Stimulated activated CD8-positive, alpha-beta memory T cell treated with anti-CD3 and anti-CD28 coated beads, Interleukin-15, amount 100 ng/mL, for 48 hours (primary cell): Measurements from ENCODE around the gene HAPLN2.
"Not testable (repeated sequence)": the region's sequence is repeated elsewhere in the genome, so short reads cannot be mapped to it uniquely, and the experiment has no call there.

ENCODE experiments used
- DNase-seq, 2 donors: peaks; one replicate each; pipeline ENCODE4 v3.0.0-alpha.2; 2020; ENCODE audit warnings: low read depth in 2 of 2

Gene HAPLN2

DNA sequence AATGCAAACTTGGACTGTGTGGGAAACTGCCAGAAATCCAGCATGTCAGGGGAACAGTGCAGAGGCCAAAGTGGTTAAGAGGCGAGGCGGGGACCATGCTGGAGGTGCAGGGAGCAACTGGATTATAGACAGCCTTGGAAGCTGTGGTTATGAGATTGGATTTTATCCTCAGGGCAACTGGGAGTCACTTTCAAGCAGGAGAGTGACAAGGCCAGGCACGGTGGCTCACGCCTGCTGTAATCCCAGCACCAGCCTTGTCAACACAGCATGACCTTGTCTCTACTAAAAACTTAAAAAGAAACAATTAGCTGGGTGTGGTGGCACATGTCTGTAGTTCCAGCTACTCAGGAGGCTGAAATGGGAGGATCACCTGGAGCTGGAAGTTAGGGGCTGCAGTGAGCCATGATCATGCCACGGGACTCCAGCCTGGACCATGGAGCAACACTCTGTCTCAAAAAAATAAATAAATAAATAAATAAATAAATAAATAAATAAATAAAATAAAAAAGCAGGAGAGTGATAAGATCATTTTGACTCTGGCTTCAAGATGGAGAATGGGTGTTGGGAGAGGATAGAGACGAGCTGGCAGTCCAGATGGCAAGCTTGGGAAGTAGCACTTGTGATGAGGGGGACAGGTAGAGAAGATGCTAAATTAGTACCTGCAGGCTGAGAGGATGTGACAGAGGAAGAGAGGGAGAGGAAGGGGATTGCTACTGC lies 3.5 kb downstream of the HAPLN2 start:
- DNase-seq, result no peak

DNA sequence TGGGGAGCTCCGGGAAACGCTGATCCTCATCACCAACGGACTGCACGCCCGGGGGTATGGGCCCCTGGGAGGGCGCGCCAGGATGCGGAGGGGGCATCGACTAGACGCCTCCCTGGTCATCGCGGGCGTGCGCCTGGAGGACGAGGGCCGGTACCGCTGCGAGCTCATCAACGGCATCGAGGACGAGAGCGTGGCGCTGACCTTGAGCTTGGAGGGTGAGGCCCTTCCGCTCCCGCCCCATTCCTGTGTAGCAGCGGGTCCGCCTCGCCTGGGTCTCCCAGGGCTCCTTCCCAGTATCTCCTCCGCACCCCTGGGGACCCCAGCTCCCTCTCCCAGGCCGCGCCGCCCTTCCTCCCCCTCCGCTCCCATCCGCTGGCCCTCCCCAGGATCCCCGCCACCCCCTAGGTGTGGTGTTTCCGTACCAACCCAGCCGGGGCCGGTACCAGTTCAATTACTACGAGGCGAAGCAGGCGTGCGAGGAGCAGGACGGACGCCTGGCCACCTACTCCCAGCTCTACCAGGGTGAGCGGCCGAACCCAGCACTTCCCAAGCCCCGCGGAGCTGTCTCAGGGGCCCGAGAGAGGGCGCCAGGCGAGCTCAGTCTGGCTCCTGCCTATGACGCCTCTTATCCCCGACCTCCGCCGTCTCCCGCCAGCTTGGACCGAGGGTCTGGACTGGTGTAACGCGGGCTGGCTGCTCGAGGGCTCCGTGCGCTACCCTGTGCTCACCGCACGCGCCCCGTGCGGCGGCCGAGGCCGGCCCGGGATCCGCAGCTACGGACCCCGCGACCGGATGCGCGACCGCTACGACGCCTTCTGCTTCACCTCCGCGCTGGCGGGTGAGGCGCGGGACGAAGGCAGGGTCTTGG lies 5.0 kb downstream of the HAPLN2 start:
- DNase-seq, result no peak

DNA sequence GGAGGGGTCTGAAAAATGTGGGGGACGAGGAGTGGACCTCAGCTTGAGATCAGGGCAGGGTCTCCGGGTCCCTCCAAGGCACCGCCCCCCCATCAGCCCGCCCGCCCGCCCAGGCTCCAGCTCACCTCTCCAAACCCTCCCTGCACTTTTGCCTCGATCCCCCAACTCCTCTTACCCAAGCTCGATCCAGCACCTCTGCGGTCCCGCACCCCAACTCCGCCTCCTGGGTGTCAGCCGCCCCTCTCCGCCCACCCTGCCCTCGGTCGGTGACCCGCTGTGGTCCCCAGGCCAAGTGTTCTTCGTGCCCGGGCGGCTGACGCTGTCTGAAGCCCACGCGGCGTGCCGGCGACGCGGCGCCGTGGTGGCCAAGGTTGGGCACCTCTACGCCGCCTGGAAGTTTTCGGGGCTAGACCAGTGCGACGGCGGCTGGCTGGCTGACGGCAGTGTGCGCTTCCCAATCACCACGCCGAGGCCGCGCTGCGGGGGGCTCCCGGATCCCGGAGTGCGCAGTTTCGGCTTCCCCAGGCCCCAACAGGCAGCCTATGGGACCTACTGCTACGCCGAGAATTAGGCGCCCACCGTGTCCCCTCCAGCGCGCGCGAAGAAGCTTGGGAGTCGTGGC lies 5.7 kb downstream of the HAPLN2 start:
- no peak for DNase-seq

DNA sequence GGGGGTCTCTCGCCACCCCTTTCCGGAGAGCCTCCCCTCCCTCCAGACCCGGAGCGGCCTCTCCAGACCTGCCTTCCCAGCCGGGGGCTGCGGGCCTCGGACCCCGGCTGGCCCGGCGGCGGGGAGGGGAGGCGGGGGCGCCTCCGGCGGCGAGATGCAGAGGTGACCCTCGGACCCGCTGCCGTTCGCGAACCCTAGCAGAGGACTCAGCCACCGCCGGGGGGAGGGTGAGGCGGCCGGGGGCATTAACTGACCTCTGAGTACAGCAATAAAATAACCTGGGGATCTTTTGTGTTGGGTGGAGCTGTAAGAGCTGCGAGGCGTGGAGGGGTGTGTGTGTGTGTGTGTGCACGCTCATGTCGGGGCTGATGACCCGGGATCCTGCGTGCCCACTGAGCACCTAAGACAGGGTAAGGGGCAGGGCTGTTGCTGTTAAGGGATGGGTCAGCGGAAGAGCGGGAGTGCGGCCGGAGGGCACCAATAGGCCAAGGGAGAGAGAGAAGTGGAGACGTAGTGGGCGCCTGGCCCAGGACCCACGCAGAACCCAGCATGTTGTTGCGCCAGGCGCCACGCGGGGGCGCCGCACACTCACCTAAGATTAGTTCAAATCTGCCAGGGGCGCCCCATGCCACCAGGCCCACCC lies 6.3 kb downstream of the HAPLN2 start:
- DNase-seq, result peak in 1 of 2 donors; percentile 35

DNA sequence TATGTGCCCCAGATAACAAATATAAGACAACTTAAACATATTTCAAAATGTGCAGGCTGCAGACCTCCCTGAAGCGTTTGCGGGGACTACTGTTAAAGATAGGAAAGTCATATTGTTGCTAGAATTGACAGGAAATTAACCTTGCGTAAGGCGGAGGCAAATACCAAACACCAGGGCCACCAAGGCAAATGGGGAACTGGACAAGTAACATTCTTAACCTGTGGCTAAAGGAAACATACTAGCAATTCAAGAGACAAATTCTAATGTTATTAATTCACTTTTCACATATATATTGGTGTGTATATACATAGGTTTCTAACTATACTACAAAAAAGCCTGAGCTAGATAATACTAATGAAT lies 6.8 kb downstream of the HAPLN2 start:
- no peak for DNase-seq

DNA sequence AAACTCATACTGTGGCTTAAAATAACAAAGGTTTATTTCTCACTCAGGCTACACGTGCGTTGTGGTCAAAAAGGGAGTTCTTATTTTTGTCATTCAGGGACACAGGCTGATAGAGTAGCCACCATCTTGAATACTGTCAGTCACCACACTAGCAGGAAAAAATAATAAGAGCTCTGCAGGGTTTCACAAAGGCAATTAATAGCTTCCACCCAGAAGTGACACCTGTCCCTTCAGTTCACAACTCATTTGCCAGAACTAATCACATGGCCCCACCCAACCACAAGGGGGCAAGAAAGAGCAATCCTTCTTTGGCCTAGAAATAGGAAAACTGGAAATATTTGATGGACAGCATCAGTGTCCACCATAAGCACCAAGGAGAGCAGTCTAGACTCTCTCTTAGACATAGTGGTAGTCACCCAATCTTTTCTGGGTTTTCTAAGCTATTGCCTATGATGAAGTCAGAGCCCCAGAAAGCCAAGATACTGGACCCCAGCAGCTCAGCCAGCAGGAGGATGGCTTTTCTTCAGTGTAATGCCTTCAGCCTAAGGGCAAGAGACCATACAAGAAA lies 8.2 kb downstream of the HAPLN2 start:
- no peak for DNase-seq

DNA sequence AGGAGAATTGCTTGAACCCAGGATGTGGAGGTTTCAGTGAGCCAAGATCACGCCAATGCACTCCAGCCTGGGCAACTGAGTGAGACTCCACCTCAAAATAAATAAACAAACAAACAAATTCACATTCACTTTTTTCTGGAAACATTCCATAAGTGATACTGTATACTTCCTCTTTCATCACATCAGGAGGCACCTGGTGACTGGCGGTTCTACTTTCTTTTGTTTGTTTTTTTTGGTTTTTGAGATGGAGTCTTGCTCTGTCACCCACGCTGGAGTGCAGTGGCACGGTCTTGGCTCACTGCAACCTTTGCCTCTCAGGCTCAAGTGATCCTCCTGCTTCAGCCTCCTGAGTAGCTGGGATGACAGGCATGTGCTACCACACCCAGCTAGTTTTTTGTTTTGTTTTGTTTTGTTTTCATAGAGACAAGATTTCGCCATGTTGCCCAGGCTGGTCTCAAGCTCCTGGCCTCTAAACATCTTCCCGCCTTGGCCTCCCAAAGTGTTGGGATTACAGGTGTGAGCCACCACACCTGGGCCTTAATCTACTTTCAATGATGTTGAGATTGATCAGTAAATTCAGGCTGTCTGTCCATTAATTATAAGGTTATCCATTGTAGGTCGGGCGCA lies 10.7 kb downstream of the HAPLN2 start:
- DNase-seq, result no peak

DNA sequence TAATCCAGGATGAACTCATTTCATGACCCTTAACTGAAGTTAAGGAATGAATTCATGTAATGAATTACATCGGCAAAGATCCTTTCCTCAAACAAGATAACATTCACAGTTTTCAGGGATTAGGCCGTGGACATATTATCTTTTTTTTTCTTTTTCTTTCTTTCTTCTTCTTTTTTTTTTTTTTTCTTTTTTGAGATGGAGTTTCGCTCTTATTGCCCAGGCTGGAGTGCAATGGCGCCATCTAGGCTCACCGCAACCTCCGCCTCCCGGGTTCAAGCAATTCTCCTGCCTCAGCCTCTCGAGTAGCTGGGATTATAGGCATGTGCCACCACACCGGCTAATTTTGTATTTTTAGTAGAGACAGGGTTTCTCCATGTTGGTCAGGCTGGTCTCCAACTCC lies 11.9 kb downstream of the HAPLN2 start:
- not testable (repeated sequence) for DNase-seq

DNA sequence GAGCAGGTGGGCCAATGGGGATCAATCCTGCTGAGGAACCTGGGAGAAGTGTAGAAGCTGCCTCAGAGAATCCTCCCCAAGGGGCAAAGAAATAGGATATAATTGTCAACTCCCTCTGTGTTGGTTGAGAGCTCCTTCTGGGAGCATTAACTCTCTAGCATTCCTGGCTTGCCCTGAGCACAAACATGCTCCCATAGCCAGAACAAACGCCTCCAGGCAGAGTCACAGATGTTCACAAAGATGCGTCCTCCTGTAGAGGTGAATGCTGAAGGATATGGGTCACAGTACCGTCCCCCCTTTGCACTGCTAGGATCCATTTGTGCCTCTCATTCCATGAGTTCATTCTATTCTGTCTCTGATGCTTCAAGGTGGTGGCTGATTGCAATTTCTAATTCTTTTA lies 13.1 kb downstream of the HAPLN2 start:
- DNase-seq, result no peak

DNA sequence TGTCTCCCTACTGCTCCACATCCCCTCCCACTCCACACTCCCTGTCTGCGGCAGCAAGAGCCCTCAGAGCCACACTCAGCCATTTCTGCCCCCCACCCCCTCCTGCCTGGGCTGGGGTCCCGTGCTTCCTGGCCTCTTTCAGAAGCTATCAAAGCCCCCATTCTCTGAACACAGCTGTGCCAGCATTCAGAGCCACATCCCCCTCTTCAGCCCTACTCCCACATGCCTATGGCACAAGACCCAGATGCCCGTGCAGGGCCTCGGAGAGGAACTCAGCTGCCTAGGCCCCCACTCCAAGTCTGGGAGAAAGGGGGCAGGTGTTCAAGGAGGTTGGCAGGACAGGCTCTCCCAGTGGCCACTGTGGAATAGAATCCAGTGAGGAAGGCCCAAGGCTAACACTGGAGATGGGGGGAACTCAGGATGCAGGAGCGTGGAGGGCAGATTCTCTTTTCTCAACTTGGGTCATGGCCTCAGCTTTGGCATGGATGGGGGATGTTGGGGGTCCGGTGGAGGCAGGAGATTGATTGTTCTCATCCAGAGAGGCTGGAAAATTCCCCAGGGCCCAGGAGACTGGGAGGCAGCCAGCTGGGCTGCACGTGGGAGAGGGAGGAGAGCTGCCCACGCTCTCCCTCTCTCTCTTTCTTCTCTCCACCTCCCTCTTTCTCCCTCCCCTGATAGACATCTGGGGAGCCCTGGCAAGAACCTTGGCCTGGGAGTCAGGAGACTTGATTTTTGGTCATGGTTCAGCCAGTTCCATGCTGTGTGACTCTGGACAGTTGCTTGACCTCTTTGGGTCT lies 19.2 kb downstream of the HAPLN2 start:
- DNase-seq, result no peak

DNA sequence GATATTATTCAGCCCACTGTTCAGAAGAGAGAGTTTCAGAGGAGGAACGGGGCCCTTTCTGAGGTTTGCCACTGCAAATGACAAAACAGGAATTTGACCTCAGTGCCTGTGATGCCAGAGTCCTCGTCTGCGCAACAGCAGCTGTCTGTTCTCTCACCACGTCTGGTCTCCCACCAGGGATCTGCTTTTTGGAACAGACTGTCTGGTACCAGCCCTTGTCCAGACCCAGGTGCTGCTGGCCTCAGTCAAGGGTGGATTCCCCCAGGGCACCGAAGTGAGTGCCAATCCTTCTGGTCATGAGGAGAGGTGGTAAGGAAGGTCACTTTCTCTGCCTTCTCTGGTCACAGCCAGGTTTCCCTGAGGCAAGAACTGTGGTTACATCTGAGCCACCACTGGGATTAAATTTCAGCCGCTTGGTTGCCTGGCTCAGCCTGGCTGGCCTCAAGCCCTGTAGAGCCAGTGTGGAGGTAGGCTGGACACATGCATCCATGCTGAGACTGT lies 20.4 kb downstream of the HAPLN2 start:
- no peak for DNase-seq

DNA sequence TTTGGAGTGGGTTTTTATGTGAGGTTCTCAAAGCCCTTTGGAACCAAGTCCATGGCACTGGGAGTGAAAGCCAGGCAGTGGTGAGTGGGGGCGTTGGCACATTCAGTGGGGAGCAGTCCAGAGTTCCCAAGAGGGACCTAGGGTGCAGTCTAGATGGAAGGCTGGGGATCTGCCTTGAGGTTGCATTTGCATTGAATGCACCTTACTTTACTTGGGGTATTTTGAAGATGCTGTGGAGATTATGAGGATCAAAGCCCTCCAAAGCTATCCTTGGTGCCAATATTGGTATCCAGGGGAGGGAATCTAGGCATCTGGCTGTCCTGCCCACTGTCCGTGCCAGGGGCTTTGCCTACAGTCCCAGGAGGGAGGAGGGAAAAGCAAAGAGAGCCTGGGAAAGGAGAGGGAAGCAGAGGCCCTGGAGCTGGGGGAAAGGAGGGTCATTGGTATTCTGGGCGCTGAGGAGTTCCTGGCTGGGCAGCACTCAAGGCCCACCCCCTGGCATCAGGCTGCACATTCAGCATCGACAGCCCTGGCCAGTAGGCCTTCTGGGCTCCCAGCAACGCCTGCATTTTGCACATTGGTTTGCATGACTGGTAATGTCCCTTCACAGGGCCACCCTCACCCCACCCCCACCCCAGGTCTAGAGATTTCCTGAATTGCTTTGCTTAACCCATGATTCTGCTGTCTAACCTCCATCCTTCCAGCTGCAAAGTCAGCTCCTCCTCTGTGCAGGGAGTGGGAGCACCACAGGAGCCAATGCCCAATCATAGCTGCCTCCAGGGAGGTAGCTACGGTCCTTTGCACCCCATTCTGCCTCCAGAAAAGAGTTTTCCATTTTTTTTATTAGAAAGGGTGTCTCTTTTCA lies 21.9 kb downstream of the HAPLN2 start:
- no peak for DNase-seq

DNA sequence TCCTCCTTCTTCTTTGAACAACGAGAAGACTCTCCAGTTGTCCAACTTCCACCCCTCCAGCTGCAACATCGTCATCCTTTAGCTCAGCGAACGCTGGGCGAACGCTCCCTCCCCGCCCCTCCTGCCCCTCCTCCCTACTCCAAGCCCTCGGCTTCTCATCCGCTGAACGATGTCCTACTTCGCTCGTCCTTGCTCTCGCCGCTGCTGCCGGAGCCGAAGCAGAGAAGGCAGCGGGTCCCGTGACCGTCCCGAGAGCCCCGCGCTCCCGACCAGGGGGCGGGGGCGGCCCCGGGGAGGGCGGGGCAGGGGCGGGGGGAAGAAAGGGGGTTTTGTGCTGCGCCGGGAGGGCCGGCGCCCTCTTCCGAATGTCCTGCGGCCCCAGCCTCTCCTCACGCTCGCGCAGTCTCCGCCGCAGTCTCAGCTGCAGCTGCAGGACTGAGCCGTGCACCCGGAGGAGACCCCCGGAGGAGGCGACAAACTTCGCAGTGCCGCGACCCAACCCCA lies 22.6 kb downstream of the HAPLN2 start, which contains the start of gene BCAN:
TSS of gene BCAN (plus strand) at position 357 of the 504 bp plus-strand sequence. CDS start 3,938 bp downstream, outside the sequence.
- DNase-seq, result no peak

DNA sequence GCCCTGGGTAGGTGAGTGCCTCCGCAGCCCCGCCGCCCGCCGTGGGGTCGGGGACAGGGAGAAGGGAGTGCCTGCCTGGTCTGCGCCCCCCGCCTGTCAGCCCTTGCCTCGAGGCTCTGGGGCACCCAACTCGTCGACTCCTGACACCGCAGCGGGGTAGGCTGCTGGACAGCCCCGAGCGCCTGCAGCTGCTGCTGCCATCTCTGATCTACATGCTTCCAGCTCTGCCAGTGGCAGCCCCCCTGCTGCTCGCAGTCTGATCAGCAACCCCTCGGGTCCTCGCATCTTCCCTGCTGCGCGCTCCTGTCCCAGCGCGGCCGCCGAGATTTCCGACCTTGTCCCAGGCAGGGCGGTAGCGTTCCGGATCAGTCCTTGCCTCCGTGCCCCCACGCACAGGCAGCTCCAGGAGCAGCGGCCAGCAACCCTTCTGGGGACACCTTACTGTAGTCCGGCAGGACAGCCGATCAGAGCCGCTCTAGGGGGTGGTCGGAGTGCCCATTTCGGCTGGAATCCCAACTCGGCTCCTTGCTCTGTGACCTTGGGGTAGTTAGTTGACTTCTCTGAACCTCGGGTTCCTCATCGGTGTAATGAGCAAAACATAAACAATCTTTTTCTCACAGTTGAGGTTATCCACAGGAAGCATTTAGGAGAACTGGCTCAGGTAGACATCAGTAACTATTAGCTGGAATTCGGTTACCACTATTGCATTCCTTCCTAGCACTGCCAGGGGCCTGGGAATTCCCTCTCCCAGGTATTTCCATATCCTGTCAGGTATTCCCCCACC lies 23.2 kb downstream of the HAPLN2 start:
- DNase-seq, result no peak

DNA sequence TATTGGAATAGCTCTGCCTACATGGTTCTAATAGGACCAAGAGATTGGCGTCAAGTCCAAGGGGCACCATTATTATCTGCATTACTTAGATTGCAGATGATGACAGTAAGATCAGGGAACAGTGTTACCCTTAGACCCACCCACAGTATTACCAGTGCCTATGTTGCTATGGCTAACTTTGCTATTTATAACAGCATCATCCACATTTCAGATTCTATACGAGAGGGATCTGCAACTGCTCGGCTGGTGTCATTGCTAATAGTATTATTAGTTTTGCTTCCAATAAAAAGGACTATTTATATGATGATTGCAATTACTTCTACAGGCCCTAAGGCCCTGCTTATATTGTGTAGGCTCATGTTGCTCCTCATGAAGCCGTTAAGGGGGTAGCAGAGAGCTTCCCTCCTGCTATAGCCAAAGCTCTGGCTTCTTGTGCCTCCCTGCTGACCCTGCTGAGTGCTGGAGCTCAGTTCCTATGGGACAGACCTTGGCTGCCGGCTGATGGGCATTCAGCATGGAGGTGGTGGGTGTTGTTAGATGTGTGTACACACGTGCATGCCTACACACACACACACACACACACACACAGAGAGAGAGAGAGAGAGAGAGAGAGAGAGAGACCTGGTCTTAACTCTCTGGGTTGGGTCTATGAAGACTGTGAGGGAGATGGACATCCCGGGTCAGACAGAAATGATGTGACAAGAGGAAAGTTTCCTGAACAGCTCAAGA lies 24.0 kb downstream of the HAPLN2 start:
- no peak for DNase-seq

DNA sequence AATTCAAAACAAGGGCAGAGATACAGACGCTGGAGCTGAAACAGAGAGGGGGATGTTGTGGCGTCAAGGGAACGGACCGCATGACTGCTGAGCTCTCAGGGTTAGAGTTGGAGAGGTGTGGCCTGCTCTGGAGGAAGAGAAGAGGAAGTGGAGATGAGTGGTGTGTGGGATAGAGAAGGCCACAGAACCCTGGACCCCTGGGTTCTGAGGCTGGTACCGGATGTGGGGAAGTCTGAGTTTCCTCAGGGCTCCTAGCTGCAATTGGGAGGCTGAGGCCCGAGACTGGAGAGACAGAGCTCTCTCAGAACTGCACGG lies 24.5 kb downstream of the HAPLN2 start:
- DNase-seq, result peak in 1 of 2 donors; percentile 11

DNA sequence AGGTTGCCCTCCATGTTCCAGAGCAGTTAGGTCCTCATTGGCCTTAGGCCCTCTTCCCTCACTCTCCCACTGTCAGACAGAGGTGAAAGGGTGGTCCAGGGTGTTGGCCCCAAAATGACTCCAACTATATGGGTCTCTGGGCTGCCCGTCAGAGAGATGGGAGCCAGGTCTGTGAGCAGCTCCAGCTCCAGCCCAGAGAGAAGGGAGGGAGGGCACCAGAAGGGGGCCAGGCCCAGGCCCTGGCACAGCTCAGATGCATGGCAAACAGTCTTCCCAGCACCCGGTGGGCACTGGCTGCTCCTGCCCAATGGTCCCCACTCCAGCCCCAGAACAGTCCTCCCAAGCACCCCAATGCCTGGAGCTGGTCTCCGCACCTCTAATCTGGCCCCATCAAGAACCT lies 24.9 kb downstream of the HAPLN2 start:
- no peak for DNase-seq

DNA sequence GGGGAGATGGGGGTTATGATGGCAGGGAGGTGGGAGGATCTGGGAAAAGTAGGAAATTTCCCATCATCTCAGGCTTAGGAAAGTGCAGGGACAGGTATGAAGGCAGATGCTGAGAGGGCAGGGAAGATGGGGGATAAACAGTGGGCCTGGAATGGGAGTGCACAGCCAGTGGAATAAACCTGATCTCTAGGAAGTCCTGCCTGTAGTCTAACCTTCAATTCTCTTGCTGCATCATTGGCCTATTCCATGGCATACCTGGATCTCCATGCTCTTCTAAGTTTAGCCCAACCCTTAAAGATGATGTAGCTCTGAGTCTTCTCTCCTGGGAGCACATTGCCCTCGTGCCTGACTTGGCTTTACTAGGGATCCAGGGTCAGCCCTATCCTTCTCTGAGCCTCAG lies 25.4 kb downstream of the HAPLN2 start:
- no peak for DNase-seq
